Natural killer cell treated with Interleukin-12 subunit alpha and Interleukin-12 subunit beta and Interleukin-15 and Interleukin-18, amount 100 ng/mL, for 72 hours (primary cell): ENCODE data around the gene EYA2. TPM values are rescaled to one million over a fixed set of nuclear protein-coding genes. Genes with fewer than 3 reads are reported as not detected.

Source experiments
- ATAC-seq, 2 donors: fragments of 150-1000 bp; cut with Tn5 transposase in 1 of 2; sonication (Bioruptor Pico), chemical (Tn5 transposase) in 1 of 2; 2 replicates each; pipeline ENCODE4 v1.10.0; 2021
- DNase-seq: peaks from one replicate; pipeline ENCODE4 v3.0.0; 2022; ENCODE audit warnings: low spot score
- H3K27ac Mint-ChIP-seq, 2 donors: 1 replicate in 1 of 2; 2 replicates in 1 of 2; pipeline ENCODE4 v1.8.0; 2022; ENCODE audit warnings: mixed read lengths in 2 of 2, mild to moderate bottlenecking in 1 of 2, moderate library complexity in 1 of 2
- H3K27me3 Mint-ChIP-seq, 2 donors: 1 replicate in 1 of 2; 2 replicates in 1 of 2; pipeline ENCODE4 v1.8.0; 2022; ENCODE audit warnings: mixed read lengths in 2 of 2
- H3K36me3 Mint-ChIP-seq: one replicate; pipeline ENCODE4 v1.8.0; 2022; ENCODE audit warnings: mixed read lengths
- H3K4me1 Mint-ChIP-seq, 2 donors: 1 replicate in 1 of 2; 2 replicates in 1 of 2; pipeline ENCODE4 v1.8.0; 2022; ENCODE audit warnings: low read depth in 2 of 2, mixed read lengths in 2 of 2, mild to moderate bottlenecking in 1 of 2
- H3K4me3 Mint-ChIP-seq: one replicate; pipeline ENCODE4 v1.8.0; 2022; ENCODE audit warnings: mixed read lengths
- H3K9me3 Mint-ChIP-seq: 2 replicates; pipeline ENCODE4 v1.8.0; 2022; ENCODE audit warnings: mixed read lengths
- total RNA-seq, 2 donors: library from RNA; stranded (reverse); gene quantifications; one replicate each; pipeline ENCODE4 v1.2.3, GENCODE V29; 2022

Gene EYA2
- total RNA-seq, 2 donors from 2014 or later = 0.17 TPM; not detected in 1

DNA sequence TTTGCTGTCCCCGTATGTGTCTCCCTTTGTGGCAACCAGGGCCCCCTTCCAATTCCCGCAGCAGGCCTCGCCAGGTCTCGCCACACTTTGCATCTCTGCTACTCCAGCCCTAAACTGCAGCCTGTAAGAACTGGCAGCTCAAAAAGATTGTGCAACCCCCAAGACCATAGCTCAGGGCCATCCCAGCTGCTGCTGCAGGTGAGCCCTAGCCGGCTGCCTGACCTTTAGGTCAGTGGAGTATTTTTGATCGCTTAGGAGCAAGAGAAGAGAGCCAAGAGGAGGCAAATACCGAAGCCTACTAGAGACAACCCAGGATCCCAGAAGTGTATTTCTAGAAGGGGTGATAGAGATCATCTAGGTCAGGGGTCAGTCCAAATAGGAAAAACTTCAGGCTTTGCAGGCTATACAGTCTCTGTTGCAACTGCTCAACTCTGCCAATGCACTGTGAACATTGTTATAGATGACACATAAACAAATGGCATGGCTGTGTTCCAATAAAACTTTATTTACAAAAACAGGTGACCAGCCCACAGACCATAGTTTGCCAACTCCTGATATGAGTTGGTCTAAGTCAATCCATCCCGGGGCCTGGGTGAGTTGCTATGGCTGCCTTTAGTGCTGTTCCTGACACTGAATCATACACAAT is 138.4 kb downstream of the EYA2 start:
- ATAC-seq (no peak), DNase-seq (no peak)
- no peak overlapping the region for H3K4me3 Mint-ChIP-seq
- H3K27ac Mint-ChIP-seq = no peak overlapping the region
- no peaks in the 10 kb centered on the region for H3K9me3 Mint-ChIP-seq
- no peaks in the 10 kb centered on the region for H3K4me1 Mint-ChIP-seq
- peaks cover 9 to 22% of the 10 kb centered on the region in 2 donors for H3K27me3 Mint-ChIP-seq
- no peaks in the 10 kb centered on the region for H3K36me3 Mint-ChIP-seq

- Mint-ChIP-seq H3K36me3 (no peaks in the 10 kb centered on the region), H3K27me3 (peaks cover 9 to 22% of the 10 kb centered on the region in 2 donors), H3K27ac (no peak overlapping the region), H3K4me3 (no peak overlapping the region), H3K4me1 (no peaks in the 10 kb centered on the region), H3K9me3 (no peaks in the 10 kb centered on the region)
- ATAC-seq = no peak
- no peak for DNase-seq
Observed at GRCh38 chr20:47033665-47034064, 139.0 kb downstream of the EYA2 start.

DNA sequence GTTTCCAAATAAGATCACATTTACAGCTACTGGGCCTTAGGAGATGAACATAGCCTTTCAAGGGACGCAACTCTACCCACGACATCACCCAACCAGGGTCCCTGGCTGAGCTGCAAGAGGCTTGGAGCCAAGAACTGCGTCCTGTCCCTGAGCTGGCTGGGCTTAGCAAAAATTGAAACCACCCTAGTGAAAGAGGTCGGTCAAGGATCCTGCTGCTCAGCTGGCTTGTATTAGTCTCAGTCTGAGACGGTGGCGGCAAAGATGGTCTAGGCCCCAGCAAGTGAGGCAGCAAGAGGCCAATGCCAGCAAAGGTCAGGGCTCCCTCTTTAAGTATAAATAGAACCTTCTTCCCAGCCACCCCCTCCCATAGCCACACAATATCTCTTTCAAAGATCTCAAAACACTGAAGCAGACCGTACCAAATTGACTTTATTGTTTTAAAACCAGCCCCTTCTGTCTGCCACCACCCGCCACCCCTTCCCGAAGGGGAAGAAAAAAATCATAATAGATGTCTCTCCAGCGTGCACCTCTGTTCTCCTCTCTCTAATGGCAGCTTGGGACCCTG is 140.5 kb downstream of the EYA2 start:
- H3K27ac Mint-ChIP-seq = no peak overlapping the region
- no peaks in the 10 kb centered on the region for H3K36me3 Mint-ChIP-seq
- H3K27me3 Mint-ChIP-seq = peaks cover 13 to 22% of the 10 kb centered on the region in 2 donors
- H3K9me3 Mint-ChIP-seq = no peaks in the 10 kb centered on the region
- H3K4me1 Mint-ChIP-seq = no peaks in the 10 kb centered on the region
- ATAC-seq (no peak), DNase-seq (no peak)
- H3K4me3 Mint-ChIP-seq = no peak overlapping the region

GRCh38 chr20:47036091-47036870 is 141.6 kb downstream of the EYA2 start:
- H3K4me3 Mint-ChIP-seq = no peak overlapping the region
- no peaks in the 10 kb centered on the region for H3K9me3 Mint-ChIP-seq
- peaks cover 12 to 15% of the 10 kb centered on the region in 2 donors for H3K27me3 Mint-ChIP-seq
- H3K4me1 Mint-ChIP-seq = no peaks in the 10 kb centered on the region
- no peak for DNase-seq
- H3K36me3 Mint-ChIP-seq = no peaks in the 10 kb centered on the region
- H3K27ac Mint-ChIP-seq = no peak overlapping the region
- no peak for ATAC-seq

- H3K9me3 Mint-ChIP-seq = no peaks in the 10 kb centered on the region
- H3K4me3 Mint-ChIP-seq = no peak overlapping the region
- no peak overlapping the region for H3K27ac Mint-ChIP-seq
- no peaks in the 10 kb centered on the region for H3K36me3 Mint-ChIP-seq
- H3K27me3 Mint-ChIP-seq = peaks cover 16 to 22% of the 10 kb centered on the region in 2 donors
- no peak for ATAC-seq
- DNase-seq = no peak
- H3K4me1 Mint-ChIP-seq = no peaks in the 10 kb centered on the region
Observed at GRCh38 chr20:47038566-47039560, 144.2 kb downstream of the EYA2 start.

DNA sequence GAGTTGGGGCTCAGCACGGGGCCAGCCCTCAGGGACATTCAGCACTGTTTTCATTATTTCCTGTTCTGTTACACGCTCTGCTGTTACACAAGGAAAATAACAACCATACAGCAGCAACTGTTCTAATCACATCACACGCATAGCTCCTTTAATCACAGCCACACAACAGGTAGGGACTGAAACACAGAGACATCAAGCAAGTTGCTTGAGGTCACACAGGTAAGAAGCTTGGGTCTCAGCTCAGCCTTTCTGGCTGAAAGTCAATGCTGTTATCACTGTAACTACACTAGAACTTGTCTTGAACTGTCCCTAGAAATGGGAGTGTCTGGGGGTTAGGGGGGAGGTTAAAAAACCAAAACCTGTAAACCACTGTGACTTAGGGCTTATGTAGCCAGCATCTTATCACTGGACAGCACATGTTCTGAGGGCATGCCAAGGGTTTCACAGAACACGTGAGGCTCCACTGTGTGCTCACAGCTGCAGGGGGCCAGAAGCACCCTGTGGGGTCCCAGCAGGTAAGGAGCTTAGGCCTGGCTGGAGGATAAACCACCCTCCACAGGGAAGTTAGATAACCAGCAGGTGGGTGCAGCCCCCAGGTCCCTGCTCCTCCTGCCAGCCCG is 146.0 kb downstream of the EYA2 start:
- H3K4me1 Mint-ChIP-seq = no peaks in the 10 kb centered on the region
- ATAC-seq (peak in 1 of 2 donors; percentile 54), DNase-seq (no peak)
- H3K9me3 Mint-ChIP-seq = no peaks in the 10 kb centered on the region
- no peak overlapping the region for H3K4me3 Mint-ChIP-seq
- H3K27ac Mint-ChIP-seq = no peak overlapping the region
- H3K27me3 Mint-ChIP-seq = peaks cover 20 to 22% of the 10 kb centered on the region in 2 donors
- no peaks in the 10 kb centered on the region for H3K36me3 Mint-ChIP-seq

DNA sequence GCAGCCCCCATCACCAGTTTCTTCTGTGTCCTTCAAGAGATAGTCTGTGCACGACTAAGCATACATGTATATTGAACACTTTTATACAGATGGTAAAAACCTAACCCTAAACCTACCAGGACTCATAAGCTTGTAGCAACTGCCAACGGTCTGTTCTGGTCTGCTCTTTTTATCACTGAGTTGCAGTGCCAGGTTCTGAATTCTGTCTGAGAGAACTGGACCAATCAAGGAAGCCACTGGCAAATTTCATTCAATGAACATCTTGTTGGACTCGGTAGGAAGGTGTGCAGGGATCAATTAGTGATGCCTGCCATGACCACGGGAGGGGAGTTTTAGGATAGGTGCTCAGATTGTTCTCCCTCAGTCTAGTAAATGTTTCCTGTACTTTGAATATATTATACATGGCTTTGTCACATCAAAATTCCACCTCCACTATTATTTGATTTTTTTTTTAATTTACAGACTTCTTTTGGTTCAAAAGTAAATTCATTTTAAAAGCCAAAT is 146.8 kb downstream of the EYA2 start:
- Mint-ChIP-seq H3K4me3 (no peak overlapping the region), H3K4me1 (no peaks in the 10 kb centered on the region), H3K36me3 (no peaks in the 10 kb centered on the region), H3K27ac (no peak overlapping the region), H3K27me3 (peaks cover 20 to 21% of the 10 kb centered on the region in 2 donors), H3K9me3 (no peaks in the 10 kb centered on the region)
- no peak for DNase-seq
- ATAC-seq = no peak

GRCh38 chr20:47042464-47042863 is 147.8 kb downstream of the EYA2 start:
- Mint-ChIP-seq H3K4me3 (no peak overlapping the region), H3K4me1 (no peaks in the 10 kb centered on the region), H3K36me3 (no peaks in the 10 kb centered on the region), H3K27me3 (peaks cover 14 to 18% of the 10 kb centered on the region in 2 donors), H3K27ac (no peak overlapping the region), H3K9me3 (no peaks in the 10 kb centered on the region)
- ATAC-seq = no peak
- DNase-seq = no peak

DNA sequence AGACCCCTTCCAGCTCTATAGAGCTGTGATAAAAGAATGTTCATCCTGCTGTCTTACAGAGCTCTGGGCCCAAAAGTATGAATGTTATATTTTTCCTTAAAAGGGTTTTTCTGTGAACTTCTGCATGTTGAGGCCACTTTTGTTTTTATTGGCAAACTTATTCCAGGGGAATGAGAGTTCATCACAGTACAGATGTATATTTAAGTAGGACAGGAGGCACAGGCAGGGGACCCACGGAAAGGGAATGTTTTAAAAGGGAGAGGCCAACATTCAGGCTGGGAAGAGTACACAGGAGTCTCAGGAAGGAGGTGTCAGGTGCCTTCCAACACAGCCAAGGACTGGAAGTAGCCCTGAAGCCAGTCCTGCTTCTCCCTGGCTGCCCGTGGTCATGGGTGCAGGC is 148.4 kb downstream of the EYA2 start:
- Mint-ChIP-seq H3K36me3 (no peaks in the 10 kb centered on the region), H3K4me1 (no peaks in the 10 kb centered on the region), H3K27me3 (peaks cover 19% of the 10 kb centered on the region in 2 donors), H3K9me3 (no peaks in the 10 kb centered on the region), H3K4me3 (no peak overlapping the region), H3K27ac (no peak overlapping the region)
- ATAC-seq (no peak), DNase-seq (no peak)

DNA sequence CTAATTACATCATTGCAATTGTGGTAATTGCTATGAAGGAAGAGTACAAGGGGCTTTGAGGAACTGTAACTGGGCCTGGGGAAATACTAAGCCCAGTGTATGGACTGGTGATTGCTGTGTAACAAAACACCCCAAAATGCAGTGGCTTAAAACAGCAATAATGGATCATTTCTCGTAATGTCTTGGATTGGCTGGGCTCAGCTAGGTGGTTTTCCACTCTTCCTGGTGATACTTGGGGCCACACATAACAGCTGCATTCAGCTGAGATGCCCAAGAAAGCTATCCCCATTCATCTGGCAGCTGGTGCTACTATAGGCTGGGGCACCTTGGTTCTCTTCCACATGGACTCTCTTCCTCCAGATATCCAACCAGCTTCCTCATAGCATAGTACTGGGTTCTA is 150.3 kb downstream of the EYA2 start:
- no peak overlapping the region for H3K27ac Mint-ChIP-seq
- H3K9me3 Mint-ChIP-seq = no peaks in the 10 kb centered on the region
- H3K4me3 Mint-ChIP-seq = no peak overlapping the region
- no peaks in the 10 kb centered on the region for H3K36me3 Mint-ChIP-seq
- no peaks in the 10 kb centered on the region for H3K4me1 Mint-ChIP-seq
- ATAC-seq = no peak
- H3K27me3 Mint-ChIP-seq = peaks cover 15 to 22% of the 10 kb centered on the region in 2 donors
- DNase-seq = no peak

DNA sequence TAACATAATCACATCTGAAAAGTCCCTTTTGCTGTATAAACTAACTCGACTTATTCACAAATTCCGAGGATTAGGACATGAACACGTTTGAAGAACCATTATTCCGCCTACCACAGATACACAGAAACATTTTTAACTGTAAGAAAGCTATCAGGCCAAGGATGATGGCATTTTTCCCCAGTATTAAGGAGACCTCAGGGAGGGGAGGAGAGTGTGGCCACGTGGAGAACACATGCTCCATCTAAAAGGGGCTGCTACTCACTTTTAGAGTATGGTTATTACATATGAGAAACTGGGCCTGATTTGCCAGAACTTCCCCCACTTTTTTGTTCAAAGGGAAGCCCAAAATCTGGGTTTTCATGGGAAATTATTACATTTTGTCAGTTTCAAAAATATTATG is 153.4 kb downstream of the EYA2 start:
- ATAC-seq (no peak), DNase-seq (no peak)
- no peak overlapping the region for H3K27ac Mint-ChIP-seq
- no peak overlapping the region for H3K4me3 Mint-ChIP-seq
- H3K27me3 Mint-ChIP-seq = peaks cover 14 to 20% of the 10 kb centered on the region in 2 donors
- no peaks in the 10 kb centered on the region for H3K9me3 Mint-ChIP-seq
- no peaks in the 10 kb centered on the region for H3K4me1 Mint-ChIP-seq
- no peaks in the 10 kb centered on the region for H3K36me3 Mint-ChIP-seq

DNA sequence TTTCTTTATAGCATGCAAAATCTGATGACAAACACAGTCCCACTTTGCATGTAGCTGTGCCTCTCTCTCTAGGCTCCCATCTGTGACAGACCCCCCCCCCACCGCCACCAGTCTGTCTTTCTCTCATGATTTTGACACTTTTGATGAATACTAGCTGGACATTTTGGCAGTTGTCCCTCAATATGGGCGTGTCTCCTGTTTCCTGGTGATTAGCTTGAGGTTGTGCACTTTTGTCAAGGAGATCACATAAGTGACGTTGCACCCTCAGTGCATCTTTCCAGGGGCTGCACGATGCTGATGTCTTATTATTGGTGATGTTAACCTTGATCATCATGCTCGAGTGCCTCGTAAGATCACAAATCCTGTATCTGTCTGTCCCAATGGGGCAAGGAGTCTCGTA is 155.1 kb downstream of the EYA2 start:
- no peak for DNase-seq
- no peak for ATAC-seq
- Mint-ChIP-seq H3K9me3 (no peaks in the 10 kb centered on the region), H3K27me3 (peaks cover 14 to 20% of the 10 kb centered on the region in 2 donors), H3K27ac (no peak overlapping the region), H3K4me1 (no peaks in the 10 kb centered on the region), H3K36me3 (no peaks in the 10 kb centered on the region), H3K4me3 (no peak overlapping the region)

GRCh38 chr20:47050996-47051395 is 156.4 kb downstream of the EYA2 start:
- no peak overlapping the region for H3K27ac Mint-ChIP-seq
- ATAC-seq (no peak), DNase-seq (no peak)
- H3K4me3 Mint-ChIP-seq = no peak overlapping the region
- no peaks in the 10 kb centered on the region for H3K36me3 Mint-ChIP-seq
- H3K4me1 Mint-ChIP-seq = no peaks in the 10 kb centered on the region
- H3K9me3 Mint-ChIP-seq = no peaks in the 10 kb centered on the region
- H3K27me3 Mint-ChIP-seq = peaks cover 18 to 29% of the 10 kb centered on the region in 2 donors
